Ovary (tissue), 3 donors: ENCODE data around the gene TEKT5.

Experiments used
- CTCF ChIP-seq, 3 donors: fragments of 450-650 bp in 2 of 3; fragments of 200-600 bp in 1 of 3; IDR thresholded peaks; one replicate each; pipeline versions ENCODE4 v1.5.1 to v1.8.0; 2016 to 2022; ENCODE audit warnings: antibody characterized with exemption in 3 of 3, mild to moderate bottlenecking in 1 of 3
- EP300 ChIP-seq: sonication (generic); formaldehyde crosslinking; IDR thresholded peaks from one replicate; pipeline ENCODE4 v1.6.1; 2017; ENCODE audit warnings: antibody characterized with exemption
- POLR2A ChIP-seq: fragments of 450-650 bp; IDR thresholded peaks from one replicate; pipeline ENCODE4 v1.6.1; 2017; ENCODE audit warnings: antibody characterized with exemption, mild to moderate bottlenecking, moderate library complexity
- donor health status: DM: no; HTN: no; CAD: no.

DNA sequence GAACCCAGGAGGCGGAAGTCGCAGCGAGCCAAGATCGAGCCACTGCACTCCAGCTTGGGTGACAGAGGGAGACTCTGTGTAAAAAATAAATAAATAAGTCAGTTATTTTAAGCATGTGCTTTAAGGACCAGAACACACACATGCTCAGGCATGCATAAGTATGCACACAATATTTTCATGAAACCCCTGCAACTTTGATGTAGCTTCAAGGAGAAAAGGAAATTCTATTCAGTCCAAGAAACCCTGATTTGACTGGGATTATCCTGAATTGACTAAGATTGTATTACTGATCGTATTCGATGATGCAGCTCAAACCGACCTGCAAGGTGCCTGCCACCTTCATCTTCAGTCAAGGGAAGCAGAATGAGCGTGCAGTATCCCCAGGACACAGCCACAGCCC, 841 bp downstream of the TEKT5 start:
- no peak for TF ChIP-seq CTCF (IDR thresholded peaks at IDR 0.05)
- no peak for TF ChIP-seq POLR2A
- no peak for TF ChIP-seq EP300
